ENCODE data around the gene HPGD.
"Not testable (repeated sequence)": the region's sequence is repeated elsewhere in the genome, so short reads cannot be mapped to it uniquely, and the experiment has no call there.

The HPGD gene

GRCh38 chr4:174516345-174516744, 5.9 kb downstream of the HPGD start:
- H3K4me3 ChIP-seq (ENCODE audit: low read length), result no peak overlapping the region
- TF ChIP-seq ZNF274 (IDR thresholded peaks at IDR 0.05; ENCODE audit: low read depth, low read length), result no peak

GRCh38 chr4:174512745-174513144, 9.5 kb downstream of the HPGD start:
- TF ChIP-seq ZNF274 (IDR thresholded peaks at IDR 0.05; ENCODE audit: low read depth, low read length), result no peak

GRCh38 chr4:174505892-174506291, 16.4 kb downstream of the HPGD start:
- no peak overlapping the region for H3K4me3 ChIP-seq (ENCODE audit: low read length)
- TF ChIP-seq ZNF274 (IDR thresholded peaks at IDR 0.05; ENCODE audit: low read depth, low read length), result no peak

More at GRCh38 chr4:174512745-174513144, 9.5 kb downstream of the HPGD start:
- no peak overlapping the region for H3K4me3 ChIP-seq (ENCODE audit: low read length)

- H3K4me3 ChIP-seq (ENCODE audit: low read length), result no peak overlapping the region
Observed at GRCh38 chr4:174505007-174505406, 17.3 kb downstream of the HPGD start.

GRCh38 chr4:174503079-174503715, 19.1 kb downstream of the HPGD start:
- H3K4me3 ChIP-seq (ENCODE audit: low read length), result no peak overlapping the region
- TF ChIP-seq ZNF274 (IDR thresholded peaks at IDR 0.05; ENCODE audit: low read depth, low read length), result no peak

More at GRCh38 chr4:174505007-174505406, 17.3 kb downstream of the HPGD start:
- TF ChIP-seq ZNF274 (IDR thresholded peaks at IDR 0.05; ENCODE audit: low read depth, low read length), result no peak

DNA sequence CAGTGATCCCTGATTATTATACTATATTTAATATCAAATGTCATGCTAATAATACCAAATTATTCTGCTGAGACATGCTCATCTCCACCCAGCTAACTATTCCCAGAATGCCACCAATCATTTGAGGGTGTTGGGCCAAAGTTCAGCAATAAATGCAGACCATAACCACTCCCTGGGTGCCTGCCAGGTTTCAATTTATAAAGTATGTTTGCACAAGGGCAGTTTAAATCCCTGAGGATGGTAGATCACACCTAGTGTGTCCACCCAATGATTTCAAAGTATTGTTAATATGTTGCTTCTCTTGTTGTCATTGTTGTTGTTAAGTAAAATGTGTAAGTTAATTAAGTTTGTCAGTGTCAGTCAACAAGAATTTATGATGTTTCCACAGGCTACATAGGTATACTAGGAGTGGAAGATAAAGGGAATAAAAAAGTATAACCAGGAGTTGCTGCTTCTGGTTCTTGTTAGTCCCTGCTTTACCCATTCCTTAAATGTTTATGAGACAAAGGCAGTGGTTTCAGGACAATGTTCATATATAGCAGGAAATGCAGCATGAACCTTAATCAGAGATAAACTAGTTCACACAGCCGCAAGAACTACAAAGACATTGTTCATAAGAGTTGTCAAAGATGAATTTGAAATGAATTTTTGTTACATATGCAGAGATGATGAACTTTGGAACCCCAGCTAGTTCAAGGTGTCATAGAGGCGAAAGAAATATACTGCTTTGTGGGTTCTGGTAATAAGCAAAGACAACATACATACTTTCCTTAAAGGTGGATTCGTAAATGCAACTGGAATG, 25.5 kb downstream of the HPGD start:
- no peak for TF ChIP-seq ZNF274 (IDR thresholded peaks at IDR 0.05; ENCODE audit: low read depth, low read length)
- H3K4me3 ChIP-seq (ENCODE audit: low read length), result no peak overlapping the region

DNA sequence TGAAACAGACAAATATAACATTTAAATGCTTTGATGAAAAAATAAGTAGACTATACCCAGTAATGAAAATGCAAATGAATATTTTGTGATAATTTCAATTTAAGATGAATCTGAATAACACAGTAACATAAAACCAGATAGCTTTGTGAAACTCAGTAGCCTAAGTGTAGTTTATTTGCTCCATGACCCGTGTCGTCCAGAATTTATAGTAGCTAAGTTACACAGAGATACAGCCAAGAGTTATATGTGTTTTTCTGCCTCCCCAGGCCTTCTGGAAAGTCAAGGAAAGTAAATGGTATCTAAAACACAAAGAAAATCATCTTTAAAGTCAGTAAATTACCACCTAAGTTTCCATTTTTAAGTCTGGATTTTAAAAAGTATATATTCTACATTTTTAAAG, 26.7 kb downstream of the HPGD start:
- no peak for TF ChIP-seq ZNF274 (IDR thresholded peaks at IDR 0.05; ENCODE audit: low read depth, low read length)
- H3K4me3 ChIP-seq (ENCODE audit: low read length), result no peak overlapping the region

GRCh38 chr4:174494726-174495125, 27.6 kb downstream of the HPGD start:
- no peak for TF ChIP-seq ZNF274 (IDR thresholded peaks at IDR 0.05; ENCODE audit: low read depth, low read length)
- no peak overlapping the region for H3K4me3 ChIP-seq (ENCODE audit: low read length)

GRCh38 chr4:174494146-174494545, 28.1 kb downstream of the HPGD start:
- H3K4me3 ChIP-seq (ENCODE audit: low read length), result no peak overlapping the region
- no peak for TF ChIP-seq ZNF274 (IDR thresholded peaks at IDR 0.05; ENCODE audit: low read depth, low read length)

DNA sequence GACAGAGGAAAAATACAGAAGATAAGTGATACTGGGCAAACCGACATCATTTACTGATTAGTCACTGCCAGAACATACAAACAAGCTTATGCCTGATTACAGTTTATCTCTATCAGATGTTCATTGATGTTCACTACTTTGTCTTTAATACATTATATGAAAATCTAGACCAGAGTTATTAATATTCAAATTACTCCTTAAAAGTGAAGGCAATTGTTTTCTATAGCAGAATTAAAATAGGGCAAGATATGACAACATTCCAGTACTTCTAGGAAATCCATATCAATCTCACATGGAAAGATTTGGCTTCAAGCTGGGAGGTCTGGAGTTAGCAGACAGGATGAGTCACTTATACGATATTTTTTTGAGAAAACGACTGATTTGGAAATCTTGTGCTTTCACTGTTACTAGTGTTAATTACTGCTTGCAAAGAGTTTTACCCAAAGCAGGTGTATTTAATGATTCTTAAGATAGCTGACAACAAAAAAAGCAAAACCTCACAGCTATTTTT, 31.8 kb downstream of the HPGD start:
- H3K4me3 ChIP-seq (ENCODE audit: low read length), result no peak overlapping the region

GRCh38 chr4:174488368-174488767, 33.9 kb downstream of the HPGD start:
- H3K4me3 ChIP-seq (ENCODE audit: low read length), result not testable (repeated sequence)

More for the DNA sequence above, 31.8 kb downstream of the HPGD start:
- no peak for TF ChIP-seq ZNF274 (IDR thresholded peaks at IDR 0.05; ENCODE audit: low read depth, low read length)

- TF ChIP-seq ZNF274 (IDR thresholded peaks at IDR 0.05; ENCODE audit: low read depth, low read length), result no peak
- H3K4me3 ChIP-seq (ENCODE audit: low read length), result no peak overlapping the region
Observed at GRCh38 chr4:174485025-174485424, 37.3 kb downstream of the HPGD start.

DNA sequence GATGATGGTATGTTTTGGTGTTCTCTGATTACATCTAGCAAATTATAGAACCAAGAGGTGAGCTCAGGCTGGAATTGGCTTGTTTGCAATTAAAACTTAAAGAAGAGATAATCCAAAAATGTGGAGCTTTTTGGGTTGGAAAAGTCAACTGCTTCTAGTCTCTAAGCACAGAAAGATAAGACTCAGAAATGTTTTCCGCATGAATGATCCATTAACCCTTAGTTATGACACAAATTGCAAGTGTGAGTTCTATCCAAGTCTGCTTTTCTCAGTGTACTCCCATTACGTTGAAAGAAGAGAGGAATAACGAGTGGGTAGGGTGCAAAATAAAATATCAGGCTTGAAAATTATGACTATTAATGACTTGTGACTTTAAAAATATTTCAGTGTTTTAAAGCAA, 38.5 kb downstream of the HPGD start:
- TF ChIP-seq ZNF274 (IDR thresholded peaks at IDR 0.05; ENCODE audit: low read depth, low read length), result no peak
- H3K4me3 ChIP-seq (ENCODE audit: low read length), result no peak overlapping the region

GRCh38 chr4:174479140-174479539, 43.1 kb downstream of the HPGD start:
- no peak overlapping the region for H3K4me3 ChIP-seq (ENCODE audit: low read length)
- TF ChIP-seq ZNF274 (IDR thresholded peaks at IDR 0.05; ENCODE audit: low read depth, low read length), result no peak

GRCh38 chr4:174475528-174475927, 46.8 kb downstream of the HPGD start:
- TF ChIP-seq ZNF274 (IDR thresholded peaks at IDR 0.05; ENCODE audit: low read depth, low read length), result no peak

More at GRCh38 chr4:174475528-174475927, 46.8 kb downstream of the HPGD start:
- H3K4me3 ChIP-seq (ENCODE audit: low read length), result no peak overlapping the region
